Activated CD4-positive, alpha-beta T cell treated with anti-CD3 and anti-CD28 coated beads, Interleukin-2, amount 50 U/mL, for 48 hours (primary cell): ENCODE measurements around the gene NEK11.
A peak's percentile ranks its signal among the peaks of the same experiment; 100 is the strongest.

Experiments
- DNase-seq, 2 experiments: peaks; one replicate each; pipeline ENCODE4 v3.0.0-alpha.2; 2020

NEK11 gene, protein sequence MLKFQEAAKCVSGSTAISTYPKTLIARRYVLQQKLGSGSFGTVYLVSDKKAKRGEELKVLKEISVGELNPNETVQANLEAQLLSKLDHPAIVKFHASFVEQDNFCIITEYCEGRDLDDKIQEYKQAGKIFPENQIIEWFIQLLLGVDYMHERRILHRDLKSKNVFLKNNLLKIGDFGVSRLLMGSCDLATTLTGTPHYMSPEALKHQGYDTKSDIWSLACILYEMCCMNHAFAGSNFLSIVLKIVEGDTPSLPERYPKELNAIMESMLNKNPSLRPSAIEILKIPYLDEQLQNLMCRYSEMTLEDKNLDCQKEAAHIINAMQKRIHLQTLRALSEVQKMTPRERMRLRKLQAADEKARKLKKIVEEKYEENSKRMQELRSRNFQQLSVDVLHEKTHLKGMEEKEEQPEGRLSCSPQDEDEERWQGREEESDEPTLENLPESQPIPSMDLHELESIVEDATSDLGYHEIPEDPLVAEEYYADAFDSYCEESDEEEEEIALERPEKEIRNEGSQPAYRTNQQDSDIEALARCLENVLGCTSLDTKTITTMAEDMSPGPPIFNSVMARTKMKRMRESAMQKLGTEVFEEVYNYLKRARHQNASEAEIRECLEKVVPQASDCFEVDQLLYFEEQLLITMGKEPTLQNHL

DNA sequence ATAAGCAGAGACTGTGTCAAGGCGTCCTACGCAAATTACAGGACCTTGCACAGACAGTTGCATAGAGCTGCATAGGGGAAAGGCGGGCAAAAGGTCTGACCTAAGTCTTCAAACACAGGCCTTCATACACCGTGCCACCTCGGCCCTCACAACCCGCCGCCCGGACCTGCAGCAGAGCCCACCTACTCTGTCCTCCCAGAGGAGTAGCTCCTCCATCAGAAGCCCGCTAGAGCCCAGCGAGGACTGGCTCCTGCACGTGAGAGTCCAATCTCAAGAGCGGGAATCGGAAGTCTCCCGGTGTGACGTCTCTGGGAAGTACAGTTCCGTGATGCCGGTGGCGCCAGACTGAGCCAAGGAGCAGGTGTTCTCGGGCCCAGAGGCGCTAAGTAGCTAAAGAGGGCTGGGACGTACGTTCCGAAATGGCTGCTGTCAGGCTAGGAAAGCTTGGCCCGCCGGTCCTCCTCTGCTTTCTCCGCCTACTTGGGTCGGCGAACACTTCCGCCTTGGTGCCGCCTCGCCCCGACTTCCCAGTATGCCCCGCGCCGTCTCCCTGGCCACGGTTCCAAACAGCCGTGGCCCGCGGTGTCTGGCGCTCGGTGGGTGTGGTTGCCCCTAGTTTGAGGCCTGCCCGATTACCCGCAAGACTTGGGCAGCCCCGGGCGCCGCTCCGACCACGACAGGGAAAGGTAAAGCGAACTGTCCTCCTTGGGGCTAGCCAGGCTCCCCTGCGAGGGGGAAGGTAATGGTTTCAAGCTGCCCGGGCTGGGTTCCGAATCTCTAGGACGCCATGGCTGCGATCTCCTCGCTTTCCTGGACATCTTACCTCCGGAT is at the start of gene NEK11, which contains the start of gene ASTE1:
NEK11 (plus strand) TSS at position 557 of the 831 bp plus-strand sequence. CDS start 2,832 bp downstream, outside the sequence.
ASTE1 (minus strand) TSS at position 505 of the 831 bp plus-strand sequence. CDS start 1,519 bp downstream, outside the sequence.
- peak; percentile 90 to 91 for DNase-seq

DNA sequence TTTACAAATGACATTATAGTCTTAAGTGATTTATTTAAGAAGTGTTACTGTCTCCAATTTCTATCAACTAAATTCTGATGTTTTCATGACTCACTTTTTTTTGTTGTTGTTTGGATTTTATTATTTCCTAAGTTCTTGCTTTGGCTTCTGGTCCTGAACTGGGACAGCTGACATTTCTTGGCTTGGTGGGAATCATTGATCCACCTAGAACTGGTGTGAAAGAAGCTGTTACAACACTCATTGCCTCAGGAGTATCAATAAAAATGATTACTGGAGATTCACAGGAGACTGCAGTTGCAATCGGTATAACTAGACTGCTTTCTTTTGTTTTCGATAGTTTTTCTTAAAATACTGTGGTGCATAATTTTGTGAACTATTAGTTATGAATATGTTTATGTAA is 47.6 kb upstream of the NEK11 start:
- no peak for DNase-seq

DNA sequence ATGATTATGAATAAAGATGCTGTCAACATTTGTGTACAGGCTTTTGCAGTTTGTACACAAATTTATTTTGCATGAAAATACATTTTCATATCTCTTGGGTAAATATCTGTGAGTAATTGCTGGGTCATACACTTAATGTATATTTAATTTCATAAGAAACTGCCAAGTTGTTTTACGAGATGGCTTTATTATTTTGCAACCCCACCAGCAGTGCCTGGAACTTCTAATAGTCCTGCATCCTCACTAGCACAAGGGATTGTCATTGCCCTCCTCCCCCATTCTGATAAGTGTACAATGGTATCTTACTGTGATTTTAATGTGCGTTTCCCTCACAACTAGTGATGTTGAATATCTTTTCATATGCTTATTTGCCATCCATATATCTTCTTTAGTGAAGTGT is 45.2 kb upstream of the NEK11 start:
- no peak for DNase-seq

DNA sequence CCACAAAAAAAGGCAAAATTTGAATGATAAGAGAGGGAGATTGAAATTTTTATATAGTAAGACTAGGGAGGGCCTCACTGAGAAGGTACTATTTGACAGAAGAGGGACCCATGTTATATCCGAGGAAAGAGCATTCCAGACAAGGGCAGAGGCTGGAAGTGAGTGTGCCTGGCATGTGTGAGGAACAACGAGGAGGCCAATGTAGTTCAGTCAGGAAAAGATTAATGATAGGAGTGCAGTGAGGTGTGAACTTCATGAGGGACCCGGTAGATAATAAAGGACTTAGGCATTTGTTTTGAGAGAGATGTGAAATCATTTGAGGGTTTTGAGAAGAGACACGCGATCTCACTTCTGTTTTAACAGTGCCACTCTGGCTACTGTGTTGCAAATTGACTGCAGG is 36.4 kb upstream of the NEK11 start:
- DNase-seq = no peak

DNA sequence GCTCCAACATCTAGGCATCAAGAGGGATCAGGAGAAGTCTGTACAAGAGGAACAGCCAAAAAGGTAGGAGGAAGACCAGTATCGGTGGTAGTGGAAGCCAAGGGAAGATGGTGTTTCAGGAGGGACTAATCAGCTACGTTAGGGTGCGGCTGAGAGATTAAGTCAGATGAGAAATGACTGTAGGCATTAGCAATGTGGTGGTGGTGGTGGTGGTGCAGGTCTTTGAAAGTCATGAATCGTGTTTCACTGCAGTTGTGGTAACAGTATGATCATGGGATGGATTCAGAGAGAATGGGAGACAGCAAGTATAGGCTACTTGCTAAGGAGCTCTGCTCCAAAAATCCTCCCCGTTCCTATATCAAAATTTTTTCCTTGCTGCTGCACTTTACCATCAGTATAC is 35.6 kb upstream of the NEK11 start:
- no peak for DNase-seq

DNA sequence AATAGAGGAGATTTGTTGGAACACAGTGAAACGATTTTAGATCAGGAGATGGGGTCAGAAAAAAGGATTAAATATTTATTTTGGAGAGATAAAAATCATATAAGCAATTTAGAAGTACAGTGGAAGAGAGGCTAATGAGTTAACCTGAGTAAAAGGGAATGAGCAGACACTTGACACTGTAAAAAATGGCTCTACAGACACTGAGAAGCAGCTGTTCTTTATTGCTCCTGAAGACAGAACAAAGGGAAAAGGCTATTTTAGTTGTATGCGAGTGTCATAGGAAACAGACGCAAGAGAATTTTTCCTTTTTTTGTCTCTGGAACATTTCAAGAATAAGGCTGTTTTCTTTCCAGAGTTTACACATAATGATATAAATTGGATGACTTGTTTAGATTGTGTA is 34.3 kb upstream of the NEK11 start:
- no peak for DNase-seq

DNA sequence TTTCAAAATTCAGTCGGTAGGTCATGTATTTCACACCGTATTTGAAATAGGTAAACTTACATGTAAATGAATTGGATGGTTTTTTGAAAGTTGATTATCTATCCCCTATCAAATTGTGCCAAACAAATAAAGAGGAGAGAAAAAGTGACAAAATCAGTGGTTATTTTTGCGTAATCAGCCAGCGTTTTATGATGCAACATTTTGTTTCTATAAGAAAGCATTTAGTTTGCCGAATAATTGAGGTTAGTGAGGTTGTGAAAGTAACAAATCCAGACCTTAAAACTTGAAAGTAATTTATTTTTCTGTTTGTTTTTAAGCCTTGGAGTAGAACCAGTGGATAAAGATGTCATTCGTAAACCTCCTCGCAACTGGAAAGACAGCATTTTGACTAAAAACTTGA is 29.4 kb upstream of the NEK11 start:
- no peak for DNase-seq

DNA sequence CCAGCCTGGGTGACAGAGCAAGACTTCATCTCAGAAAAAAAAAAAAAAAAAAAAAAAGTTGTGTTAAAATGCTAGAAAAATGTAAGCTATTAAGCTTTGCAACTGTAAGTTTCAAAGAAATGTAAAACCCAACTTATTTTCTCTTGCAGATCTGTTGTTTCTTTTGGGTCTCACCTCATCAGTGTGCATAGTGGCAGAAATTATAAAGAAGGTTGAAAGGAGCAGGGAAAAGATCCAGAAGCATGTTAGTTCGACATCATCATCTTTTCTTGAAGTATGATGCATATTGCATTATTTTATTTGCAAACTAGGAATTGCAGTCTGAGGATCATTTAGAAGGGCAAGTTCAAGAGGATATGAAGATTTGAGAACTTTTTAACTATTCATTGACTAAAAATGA is 25.6 kb upstream of the NEK11 start:
- DNase-seq = no peak

DNA sequence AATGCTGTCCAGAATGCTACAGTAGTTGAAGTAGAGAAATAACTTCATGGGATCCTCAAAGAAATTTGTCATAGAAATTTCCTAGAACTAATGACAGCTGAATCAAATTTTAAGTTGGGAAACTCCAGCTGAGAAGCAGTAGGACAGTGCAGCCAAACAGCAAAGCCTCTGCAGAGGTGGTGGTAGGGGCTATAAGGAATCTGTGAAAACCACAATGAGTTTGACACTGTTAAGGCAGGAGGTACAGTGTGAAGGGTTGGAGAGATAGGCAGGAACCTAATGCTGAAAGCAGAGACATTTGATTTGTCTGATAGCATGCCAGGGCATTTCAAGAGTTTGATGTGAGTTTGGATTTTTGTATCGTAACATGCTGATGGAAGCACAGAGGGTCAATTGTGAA is 22.1 kb upstream of the NEK11 start:
- DNase-seq = no peak

DNA sequence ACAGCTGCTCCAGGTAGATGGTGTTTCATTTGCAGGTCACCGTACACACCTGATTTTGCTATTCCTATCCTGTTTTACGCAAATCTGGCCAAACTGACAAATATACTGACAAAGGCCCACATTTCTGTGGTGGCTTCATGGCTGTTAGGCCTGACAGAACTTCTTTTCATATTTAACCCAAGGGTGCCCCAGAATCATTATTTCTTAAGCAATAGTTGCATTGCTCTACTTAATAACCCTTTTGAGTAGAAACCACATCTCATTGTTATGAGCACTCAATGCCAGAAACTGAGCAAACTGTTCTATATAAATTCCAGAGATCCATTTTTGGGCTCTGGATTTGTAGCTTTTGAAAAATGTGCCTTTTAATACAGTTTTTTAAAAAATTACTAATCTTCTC is 19.4 kb upstream of the NEK11 start:
- no peak for DNase-seq

DNA sequence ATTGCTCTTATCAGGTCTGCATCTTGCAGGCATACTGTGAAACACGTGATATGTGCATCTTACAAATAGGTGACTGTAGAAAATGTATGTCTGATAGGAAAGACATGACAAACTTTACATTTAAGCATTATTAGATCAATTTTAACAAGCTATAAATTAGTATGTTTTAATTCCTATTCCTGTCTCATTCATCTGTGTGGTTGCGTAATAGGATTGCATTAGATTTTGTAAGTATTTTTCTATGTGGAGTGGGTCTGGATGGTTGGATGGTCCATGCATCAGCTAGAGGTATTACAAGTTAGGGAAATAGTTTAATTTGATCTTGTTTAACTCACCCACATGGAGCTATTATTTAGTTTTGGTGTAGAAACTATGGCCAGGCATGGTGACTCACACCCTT is 18.9 kb upstream of the NEK11 start:
- no peak for DNase-seq

DNA sequence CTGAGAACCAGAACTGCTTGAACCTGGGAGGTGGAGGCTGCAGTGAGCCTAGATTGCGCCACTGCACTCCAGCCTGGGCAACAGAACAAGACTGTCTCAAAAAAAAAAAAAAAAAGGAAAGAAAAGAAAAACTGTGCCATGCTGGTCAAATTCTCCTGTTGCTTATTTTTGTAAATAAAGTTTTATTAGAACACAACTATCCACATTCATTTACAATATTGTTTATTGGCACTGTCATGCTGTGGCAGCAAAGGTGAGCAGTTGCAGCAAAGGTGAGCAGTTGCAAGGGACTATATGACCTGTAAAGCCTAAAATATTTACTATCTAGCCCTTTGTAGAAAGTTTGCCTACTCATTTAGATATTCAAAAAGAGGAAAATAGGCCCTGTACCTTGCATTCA is 18.4 kb upstream of the NEK11 start:
- no peak for DNase-seq

DNA sequence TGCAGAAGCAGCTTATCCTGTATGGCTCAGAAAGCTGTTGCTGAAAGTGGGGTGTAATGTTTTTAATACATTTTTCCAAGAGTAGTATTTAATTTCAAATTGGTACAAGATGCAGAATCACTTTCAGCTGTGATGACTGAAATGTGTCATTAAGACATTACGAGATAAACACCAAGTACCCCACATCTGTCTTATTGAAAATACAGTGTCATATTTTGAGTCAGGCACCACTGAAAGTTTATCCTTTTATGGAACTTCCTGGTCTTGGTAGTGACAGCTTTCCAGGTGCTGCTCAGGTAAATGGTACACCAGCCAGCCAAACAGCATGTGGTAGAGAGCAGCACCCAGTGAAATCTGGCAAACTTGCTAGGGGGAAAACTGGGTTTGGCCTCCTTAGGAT is 17.0 kb upstream of the NEK11 start:
- no peak for DNase-seq

DNA sequence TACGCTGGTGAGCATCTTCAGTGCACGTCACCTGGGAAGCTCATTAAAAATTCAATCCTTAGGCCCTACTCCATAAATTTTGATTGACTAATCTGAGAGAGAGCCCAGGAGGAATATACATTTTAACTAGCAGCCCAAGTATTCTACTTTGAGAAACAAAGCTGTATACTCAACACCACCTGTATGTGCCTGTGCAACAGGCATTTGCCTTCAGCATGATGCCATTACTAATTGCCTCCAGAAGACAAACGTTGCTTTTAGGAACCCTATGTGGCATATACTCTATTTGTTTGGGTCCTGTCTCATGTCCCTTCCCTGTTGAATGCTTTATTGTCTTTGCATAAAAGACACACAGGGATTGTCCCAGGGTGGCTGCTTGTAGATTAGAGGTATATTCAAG is 7.7 kb upstream of the NEK11 start:
- DNase-seq = no peak

DNA sequence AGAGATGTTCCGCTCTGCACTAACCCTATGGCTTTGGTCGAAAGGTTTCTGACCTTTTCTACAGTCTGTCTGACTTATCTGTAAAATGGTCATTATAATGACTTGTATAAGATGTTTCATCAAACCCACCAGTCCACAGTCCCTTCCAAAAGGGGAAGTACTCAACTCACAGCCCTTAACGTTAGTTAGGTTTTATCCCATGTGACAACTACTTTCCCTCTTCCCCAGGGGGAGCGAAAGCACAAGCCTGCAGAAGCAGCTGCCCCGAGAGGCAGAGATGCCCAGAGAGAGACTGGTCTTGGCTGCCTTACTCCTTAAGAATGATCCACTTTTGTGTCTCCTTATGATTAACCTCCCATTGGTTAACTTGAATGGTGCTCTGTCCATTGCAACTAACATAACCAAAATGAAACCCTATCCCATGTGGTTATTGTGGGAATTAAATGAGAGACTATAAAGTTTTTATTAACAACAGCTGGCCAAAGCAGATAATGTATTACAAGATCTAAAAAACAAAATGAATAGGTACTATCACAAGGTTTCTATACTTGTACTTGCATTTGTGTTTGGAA is 6.5 kb upstream of the NEK11 start:
- no peak for DNase-seq

DNA sequence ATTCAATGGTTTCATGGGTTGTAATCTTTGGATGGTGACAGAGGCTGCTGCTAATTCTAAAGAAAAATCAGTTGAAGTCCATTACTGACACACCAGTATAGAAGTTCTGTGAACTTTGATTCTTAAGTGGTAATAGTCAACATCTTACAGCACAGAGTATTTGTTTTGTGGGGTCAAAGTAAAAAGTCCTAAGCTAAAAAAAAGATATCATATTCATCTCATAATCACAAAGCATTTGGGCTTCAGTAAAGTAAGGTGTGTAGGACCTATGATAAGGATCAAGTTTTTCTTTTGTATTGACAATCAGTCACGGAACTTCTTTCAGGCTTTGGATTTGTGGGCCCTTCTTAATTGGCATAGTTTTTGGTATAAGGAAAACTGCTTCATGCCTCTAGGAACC is 1.1 kb upstream of the NEK11 start:
- DNase-seq = no peak

DNA sequence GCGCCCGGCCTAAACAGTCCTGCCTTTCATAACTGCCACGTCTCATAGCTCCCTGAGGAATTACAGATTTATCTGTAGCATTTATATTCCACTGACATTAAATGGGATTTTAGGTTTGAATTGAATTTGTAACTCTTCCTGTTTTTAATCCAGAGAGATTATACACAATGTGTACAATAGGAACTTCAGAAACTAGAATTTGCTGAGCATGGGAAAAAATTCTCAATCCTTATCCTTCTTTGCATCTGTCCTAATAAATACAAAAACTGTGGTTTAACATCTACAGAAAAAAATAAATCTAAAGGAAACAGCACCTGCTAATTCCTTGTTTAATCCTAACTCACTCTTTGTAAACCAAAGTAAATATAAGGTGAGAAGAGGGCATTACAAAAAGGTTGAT is 2.2 kb downstream of the NEK11 start:
- no peak for DNase-seq

DNA sequence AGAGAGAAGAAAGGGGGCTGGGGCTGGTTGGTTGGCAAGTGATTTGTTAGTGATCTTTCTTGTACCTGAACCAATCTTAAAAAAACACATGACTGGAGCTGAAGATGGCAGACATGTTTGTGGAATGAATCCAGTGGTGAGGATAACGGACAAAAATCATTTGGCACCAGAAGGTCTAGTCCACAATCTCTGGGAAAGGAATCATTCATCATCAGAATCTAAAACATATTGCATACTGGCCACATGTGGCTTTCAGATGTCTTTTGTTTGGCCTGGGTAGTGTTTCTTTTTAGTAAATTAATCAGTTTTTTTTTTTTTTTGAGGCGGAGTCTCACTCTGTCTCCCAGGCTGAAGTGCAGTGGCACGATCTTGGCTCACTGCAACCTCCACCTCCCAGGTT is 5.0 kb downstream of the NEK11 start:
- DNase-seq = no peak

DNA sequence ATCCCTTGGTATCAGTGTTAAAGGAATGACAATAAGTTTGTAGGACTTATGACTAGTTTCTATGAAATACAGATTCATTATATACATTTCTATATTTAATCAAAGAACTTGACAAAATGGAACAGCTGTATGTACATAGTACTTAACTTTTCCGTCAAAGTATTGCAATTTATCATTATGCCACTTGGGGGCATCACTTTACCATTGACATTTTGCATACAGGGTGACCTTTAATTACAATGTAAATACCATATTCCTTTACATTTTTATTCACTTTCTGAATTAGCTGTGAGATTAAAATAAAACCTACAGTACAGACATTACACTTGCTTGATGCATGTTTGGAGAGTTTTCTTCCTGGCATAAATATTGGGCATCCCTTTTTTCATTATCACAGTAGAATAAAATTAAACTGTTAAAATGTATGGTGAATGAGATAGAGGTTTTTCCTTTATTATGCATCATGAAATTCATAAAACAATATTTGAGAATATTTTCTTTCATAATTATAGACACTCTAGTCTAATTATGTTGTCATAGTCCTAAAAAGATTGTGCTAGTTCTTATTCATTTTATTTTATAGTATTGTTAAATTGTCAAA is 6.9 kb downstream of the NEK11 start:
- DNase-seq = no peak

DNA sequence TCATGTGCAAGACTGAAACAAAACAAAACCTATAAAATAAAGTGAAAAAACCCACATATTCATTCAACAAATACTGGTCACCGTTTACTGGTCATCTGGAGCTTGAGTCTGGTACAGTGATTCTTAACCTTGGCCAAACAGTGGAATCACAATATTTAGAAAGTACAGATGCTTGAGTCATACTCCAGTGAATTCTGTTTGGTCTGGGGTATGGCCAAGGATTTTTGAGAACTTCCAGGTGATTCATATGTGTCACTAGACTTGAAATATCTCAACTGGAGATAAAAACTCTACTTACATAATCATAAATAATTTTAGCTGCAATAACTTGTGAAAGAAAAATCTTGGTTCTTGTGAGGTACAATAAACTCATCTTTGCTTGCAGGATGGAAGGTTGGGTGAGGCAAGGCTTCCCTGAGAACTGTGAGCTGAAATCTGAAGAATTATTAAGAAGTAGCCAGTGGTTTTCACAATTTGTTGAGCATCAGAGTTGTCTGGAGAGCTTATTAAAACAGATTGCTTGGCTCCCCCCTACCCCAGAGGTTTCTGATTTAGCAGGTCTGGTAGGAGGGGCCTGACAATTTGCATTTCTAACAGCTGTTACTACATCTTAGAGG is 9.6 kb downstream of the NEK11 start:
- no peak for DNase-seq

DNA sequence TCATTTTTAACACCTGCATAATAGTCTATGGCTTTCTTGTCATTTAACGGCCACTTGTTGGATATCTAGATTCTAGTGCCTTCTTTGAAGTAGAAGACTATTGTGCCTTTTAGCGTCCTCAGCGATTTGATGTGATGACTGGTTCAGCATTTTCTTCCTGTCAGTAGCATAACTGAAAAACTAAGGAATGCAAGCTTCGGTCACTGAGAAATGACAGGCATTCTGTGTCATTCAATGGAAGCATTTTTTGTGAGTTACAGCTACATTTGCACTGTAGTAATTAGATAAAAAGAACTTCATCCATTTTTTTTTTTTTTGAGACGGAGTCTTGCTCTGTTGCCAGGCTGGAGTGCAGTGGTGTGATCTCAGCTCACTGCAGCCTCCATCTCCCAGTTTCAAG is 10.3 kb downstream of the NEK11 start:
- no peak for DNase-seq

DNA sequence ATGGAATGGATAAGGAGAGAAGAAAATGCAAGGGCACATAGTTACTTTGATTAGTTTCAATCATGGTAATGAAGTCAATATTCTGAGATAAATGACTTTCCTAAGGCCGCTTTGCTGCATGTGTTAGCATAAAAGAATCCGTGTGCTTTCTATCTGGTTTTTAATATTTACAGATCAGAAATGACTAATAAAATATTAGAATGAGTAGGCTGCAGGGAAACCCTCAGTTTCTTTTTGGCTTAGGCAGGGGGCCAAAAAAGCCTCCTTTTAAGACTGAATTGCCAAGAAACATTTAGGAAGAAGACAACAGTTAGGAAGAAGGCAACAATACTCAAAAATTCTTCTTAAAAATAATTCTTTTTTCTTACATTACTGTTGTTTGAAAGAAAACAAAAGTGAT is 11.6 kb downstream of the NEK11 start:
- no peak for DNase-seq
